HG03469 (cell line): ENCODE results near the gene ZNHIT2.
"Not testable (repeated sequence)": the region's sequence is repeated elsewhere in the genome, so short reads cannot be mapped to it uniquely, and the experiment has no call there.

ENCODE experiments used
- ATAC-seq: cut with Tn5 transposase; IDR thresholded peaks from one replicate; pipeline ENCODE4 v1.9.1; 2021; ENCODE audit warnings: mild to moderate bottlenecking, moderate library complexity, moderate number of reproducible peaks; ENCODE audit not compliant: unreplicated experiment

The ZNHIT2 gene

DNA sequence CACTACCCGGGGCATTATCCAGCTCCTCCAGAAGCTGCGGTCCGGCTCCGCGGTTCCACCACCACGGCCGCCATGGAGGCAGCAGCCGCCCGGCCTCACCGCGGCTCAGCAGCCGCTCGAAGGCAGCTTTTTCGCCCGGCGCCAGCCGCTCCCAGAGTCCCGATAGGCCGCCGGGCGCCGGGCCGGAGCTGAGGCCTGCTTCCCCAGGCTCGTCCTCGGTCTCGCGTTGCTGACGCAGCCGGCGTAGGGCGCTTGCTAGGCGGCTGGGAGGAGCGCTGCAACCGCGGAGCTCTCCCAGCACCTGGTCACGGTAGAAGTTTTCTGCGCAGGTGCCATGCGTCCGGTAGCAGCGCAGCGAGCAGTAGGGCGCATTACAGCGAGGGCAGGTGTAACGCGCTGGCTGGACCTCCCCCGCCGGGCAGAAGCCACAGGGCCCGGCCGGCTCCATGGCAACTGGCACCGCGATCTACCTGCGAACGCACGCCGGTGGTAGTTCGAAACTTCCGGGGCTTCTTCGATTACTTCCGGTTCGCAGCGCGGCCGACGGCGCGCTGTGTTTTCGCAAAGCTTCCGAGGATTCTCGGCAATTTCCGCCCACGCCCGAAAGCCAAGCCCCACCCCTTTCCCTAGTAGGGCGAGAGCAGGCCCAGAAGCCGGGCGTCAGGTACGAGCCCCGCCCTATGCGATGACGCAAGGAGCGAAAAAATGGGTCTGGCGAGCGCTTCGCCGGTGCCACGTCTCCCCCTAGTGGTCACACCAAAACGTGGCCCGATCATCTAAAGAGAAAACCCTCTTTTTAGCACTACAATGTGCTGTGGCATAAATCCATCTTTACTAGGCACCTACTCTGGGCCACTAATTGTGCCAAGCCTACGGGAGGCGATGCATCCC, at the start of gene ZNHIT2:
TSS of gene ZNHIT2 (minus strand) at position 496 of the 891 bp plus-strand sequence. CDS start at position 448, 48 bp downstream.
- ATAC-seq = peak; percentile 42

DNA sequence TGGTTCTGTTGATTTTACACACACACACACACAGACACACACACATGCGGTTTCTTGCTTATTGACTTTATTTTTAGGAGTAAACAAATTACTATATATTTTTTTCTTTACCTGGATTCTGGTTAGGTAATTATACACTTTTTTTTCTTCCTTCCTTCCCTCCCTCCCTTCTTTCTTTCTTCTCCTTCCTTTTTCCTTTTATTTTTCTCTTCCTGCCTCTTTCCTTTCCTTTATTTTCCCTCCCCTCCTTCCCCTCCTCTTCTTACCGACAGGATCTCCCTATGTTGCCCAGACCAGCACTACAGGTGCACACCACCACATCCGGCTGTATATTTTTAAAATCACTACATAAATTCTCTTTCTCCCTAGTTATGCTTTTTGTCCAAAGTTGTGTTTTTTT, 49.4 kb upstream of the ZNHIT2 start:
- ATAC-seq = no peak

DNA sequence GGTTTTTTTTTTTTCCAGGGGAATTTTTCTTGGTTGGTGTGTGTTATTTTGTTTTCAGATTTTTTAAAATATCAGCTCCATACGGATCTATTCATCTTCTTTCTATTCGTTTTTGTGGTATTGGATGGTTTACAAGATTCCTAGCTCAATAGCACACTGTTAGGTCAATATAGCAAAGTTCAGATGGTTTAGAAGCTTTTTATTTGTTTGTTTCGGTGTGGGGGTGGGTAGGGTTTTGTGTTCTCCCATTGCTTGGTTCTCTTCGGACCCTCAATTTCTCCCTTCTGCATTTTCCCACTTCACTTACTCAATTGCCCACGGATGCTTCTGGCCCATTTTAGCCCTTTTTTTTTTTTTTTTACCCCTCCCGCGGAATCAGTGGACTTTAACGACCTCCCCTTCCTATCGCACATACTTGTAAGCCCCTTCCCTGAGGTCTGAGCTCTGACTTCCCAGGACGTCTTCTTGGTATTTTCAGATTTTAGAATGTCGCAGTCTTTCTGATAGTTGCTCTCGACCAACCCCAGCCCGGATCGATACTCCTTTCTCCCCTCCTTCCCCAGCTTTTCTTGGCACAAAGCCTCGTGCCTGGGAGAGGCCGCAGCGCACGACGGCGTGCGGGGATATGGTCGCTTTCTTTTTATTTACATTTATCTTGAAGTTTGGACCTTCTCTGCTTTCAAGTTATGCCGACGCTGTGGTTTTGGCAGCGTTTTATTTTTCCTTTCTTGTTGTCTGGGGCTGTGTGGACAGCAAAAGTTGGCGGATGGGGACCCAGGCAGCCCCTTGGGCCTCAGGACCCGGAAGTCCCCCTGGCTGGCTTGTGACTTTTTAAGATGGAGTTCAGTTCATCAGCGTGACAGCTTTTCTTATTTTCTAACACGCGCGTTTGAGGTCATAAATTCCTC, 48.2 kb upstream of the ZNHIT2 start:
- no peak for ATAC-seq

DNA sequence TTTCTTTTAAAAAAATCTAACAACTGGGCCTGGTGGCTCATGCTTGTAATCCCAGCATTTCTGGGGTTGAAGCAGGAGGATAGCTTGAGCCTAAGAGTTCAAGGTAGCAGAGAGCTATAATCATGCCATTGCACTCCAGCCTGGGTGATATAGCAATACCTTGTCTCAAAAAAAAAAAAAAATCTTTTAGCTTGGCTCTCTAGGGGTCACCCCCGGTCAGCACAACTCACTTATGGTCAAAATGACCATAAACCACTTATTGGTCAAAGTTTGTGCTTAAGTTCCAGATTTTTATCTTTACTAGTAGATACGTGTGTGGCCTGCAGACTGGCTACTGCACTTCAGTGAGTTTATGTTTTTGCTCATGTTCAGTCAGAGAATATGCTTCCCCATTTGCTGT, 46.2 kb upstream of the ZNHIT2 start:
- ATAC-seq = no peak

DNA sequence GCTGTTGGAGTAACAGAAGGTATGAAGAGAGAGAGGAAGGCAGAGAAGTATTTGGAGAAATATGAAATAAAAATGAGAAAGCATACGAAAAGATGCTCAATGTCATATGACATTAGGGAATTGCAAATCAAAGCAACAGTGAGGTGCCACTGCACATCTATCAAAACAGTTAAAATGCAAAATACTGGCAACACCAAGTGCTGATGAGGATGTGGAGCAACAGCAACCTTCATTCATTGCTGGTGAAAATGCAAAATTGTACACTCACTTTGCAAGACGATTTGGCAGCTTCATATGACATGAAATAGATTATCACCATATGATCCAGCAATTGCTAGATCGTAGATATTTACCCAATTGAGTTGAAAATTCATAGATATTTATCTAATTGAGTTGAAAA, 43.1 kb upstream of the ZNHIT2 start:
- ATAC-seq = no peak

DNA sequence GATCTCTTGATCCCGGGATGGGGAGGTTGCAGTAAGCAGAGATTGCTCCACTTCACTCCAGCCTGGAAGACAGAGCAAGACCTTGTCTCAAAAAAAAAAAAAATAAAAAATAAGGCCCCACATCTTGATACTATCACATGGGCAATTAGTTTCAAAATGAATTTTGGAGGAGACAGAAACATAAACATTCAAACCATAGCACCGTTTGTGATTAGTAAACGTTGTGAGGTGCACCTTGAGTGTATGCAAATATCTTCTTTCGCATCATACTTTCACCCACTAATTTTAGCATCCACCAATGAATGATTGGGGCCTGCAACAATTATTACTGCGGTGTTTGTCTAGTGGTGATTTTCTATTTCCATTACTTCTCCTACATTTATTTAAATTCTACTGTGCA, 41.5 kb upstream of the ZNHIT2 start:
- no peak for ATAC-seq

DNA sequence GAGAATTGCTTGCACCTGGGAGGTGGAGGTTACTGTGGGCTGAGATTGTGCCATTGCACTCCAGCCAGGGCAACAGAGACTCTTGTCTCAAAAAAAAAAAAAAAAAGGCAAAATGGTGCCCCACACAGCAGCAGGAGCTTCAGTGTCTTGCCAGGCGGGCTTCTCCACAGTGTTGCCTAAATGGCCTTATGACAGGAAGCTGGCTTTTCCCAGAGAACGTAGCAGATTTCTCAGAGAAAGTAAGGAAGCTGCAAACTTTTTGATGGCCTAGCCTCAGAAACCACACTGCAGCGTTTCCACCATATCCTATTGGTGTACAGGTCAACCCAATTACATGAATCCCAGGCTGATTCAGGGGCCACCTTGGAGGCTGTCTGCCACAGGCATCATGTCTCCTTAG, 39.8 kb upstream of the ZNHIT2 start:
- ATAC-seq = no peak

DNA sequence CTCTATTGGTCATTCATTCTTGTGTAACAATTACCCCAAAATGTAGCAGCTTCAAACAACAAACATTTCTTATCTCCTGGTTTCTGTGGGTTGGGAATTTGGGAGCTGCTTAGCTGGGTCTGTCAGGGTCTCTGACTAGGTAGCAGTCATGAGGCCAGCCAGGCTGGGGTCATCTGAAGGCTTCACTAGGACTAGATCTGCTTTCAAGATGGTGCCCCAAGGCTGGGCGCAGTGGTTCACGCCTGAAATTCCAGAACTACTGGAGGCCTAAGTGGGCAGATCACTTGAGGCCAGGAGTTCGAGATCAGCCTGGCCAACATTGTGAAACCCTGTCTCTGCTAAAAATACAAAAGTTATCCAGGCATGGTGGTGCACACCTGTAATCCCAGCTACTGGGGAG, 39.4 kb upstream of the ZNHIT2 start:
- no peak for ATAC-seq

DNA sequence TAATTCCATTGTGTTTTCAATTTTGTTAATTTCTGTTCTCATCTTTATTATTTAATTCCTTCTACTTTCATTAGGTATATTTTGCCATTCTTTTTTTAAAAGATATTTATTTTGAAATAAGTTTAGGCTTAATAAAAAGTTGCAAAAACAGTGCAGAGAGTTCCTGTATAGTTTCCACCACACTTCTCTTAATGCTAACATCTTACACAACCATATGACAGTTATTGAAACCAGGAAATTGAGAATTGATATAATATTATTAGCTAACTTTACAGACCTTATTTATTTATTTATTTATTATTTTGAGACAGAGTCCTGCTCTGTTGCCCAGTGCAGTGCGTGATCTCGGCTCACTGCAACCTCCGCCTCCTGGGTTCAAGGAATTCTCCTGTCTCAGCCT, 38.8 kb upstream of the ZNHIT2 start:
- ATAC-seq = no peak

DNA sequence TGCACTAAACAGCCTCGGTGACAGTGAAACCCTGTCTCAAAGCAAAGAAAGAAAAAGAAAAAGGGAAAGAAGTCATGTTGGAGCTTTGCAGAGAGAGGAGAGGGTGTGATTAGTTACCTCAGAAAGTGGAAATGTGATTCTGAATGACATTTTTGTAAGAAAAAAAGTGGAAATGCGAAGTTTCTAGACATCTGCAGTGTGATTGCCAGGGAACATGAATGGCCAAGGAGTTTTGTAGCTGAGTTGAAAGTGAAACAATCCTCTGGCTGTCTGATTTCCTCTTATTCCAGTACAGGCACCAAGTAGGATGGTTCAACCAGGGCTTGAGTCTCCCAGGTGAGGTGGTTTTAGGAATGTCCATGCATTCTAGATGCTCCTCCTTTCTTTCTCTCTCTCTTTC, 34.6 kb upstream of the ZNHIT2 start:
- ATAC-seq = no peak

DNA sequence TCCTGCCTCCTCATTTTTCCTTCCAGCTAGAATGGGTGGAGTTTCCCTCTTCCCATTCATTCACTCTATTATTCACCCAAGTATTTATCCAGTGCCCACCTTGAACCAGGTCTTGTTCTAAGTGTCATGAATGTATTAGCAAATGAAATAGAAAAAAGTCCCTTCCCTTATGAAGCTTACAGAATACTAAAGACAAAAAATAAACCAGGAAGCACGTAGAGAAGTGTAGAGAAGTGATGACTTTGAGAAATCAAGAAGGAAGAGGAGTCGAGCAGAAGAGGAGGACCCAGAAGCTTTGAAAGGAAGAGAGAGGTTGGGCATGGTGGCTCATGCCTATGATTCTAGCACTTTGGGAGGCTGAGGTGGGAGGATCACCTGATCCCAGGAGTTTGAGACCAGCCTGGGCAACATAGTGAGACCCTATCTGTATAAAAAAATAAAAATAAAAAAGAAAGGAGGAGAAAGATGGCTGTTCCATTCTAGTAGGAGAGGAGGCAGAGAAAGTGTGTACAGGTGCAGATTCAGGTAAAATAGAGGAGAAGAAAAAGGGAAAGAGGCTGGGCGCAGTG, 33.9 kb upstream of the ZNHIT2 start:
- ATAC-seq = no peak

DNA sequence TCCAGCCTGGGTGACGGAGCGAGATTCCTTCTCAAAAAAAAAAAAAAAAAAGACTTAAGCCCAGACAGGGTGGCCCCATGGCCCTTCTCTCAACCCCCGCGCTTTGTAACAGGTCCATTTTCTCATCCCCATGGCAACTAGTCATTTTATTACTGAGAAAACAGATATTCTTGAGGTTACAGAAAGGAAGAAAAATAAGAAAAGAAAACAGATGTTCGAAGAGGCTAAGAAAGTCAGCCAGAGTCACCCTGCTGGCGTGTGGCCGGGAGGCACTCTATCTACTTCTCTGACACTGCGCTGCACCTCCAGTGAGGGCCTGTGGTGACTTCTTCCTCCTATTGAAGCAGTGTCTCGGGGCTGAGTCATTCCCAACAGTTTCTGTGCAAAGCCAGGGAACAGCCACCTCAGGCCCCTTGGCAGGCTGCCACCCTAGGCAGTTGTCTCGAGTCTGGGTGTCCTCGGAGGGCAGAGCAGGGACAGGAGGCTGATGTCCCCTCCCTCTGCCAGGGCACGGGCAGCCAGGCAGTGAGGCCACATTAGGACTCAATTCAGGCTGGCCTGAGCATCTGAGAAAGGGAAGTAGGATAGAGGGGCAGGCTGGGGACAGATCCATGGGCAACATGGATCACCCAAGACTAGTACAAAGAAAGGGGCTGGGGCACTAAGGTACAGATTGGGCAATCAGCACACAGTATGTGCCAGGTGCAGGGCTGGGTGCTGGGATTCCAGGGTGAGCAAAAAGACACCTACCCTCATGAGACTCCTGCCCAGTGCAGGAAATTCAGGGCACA, 33.2 kb upstream of the ZNHIT2 start:
- no peak for ATAC-seq

DNA sequence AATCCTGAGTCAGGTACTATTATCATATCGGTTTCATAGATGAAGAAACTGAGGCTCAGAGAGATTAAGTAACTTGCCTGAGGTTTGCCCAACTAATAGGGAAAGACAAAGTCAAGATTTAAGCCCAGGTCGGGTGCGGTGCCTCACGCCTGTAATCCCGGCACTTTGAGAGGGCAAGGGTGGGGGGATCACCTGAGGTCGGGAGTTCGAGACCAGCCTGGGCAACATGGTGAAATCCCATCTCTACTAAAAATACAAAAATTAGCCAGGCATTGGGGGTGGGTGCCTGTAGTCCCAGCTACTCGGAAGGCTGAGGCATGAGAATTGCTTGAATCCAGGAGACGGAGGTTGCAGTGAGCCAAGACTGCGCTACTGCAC, 32.6 kb upstream of the ZNHIT2 start:
- not testable (repeated sequence) for ATAC-seq

DNA sequence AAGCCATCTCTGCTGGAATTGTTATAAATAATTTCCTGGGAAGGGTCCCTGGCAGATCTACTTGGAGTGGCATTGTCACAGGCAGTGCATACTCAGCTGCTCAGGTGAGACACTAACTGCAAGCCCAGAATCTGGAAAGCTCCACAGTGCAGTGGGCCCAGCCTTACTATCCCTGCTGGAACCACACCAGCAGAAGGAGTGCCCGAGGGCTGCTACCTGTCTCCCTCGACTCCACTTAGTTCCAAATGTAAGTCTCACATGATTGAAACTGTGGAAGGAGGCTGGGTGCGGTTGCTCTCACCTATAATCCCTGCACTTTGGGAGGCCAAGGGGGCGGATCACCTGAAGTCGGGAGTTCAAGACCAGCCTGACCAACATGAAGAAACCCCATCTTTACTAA, 31.2 kb upstream of the ZNHIT2 start:
- ATAC-seq = no peak

DNA sequence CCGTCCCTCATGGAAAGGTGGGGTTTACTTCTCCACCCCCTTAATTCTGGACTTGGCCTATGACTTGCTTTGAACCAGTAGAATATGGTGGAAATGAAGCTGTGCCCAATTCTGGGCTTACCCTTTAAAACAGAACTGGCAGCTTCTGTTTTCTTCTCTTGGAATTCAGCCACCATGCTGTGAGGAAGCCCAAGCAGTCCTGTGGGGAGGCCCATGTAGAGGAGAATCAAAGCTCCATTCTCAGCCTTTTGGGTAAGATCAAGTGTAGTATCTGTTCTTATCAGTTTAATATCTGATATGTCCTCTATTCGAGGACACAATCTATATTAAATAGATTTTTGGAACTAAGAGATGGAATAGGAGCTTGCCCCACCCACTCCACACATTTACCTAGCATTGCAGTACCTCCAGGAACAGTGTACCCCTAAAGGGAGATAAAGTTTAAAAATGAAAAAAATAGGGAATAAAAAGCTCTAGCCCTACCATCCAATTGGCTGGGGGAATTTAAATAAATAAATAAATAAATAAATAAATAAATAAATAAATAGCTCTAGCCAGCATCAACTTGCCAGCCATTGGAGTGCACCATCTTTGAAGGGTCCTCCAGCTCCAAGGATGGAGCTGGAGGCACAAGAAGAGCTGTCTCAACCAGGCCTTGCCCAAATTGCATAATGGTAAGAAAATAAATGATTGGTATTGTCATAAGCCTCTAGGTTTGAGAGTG, 30.0 kb upstream of the ZNHIT2 start:
- no peak for ATAC-seq

DNA sequence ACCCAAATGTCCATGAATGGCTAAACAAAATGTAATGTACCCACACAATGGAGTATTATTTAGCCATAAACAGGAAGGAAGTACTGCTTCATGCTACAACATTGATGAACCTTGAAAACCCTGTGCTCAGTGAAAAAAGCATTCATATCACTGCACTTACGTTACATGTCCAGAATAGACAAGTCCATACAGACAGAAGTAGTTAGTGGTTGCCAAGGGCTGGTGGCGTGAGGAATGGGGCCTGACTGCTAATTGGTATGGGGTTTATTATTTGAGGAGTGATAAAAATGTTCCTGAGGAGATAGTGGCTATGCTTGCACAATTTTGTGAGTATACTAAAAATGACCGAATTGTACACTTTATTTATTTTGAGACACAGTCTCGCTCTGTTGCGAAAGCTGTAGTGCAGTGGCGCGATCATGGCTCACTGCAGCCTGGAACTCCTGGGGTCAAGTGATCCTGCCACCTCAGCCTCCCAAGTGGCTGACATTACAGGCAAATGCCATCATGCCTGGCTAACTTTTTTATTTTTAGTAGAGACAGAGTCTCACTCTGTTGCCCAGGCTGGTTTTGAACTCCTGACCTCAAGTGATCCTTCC, 24.5 kb upstream of the ZNHIT2 start:
- ATAC-seq = no peak

DNA sequence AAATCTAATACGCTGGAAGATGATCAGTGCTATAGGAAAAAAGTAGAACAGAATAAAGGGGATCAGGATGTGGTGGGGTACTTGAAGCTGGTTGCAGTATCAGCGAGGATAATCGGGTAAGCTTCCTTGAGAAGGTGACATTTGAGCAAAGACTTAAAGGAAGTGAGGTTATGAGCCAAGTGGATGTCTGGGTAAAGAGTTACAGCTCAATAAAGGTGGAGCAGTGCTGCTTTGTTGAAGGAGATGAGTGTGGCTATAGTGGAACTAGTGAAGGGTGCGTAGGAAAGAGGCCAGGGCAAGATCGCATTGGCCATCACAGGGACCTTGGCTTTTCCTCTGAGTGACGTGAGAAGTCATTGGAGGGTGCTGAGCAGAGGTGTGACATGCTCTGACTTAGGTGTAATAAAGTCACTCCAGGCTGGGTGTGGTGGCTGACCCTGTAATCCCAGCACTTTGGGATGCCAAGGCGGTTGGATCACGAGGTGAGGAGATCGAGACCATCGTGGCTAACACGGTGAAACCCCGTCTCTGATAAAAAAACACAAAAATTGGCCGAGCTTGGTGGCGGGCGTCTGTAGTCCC, 19.1 kb upstream of the ZNHIT2 start:
- no peak for ATAC-seq

DNA sequence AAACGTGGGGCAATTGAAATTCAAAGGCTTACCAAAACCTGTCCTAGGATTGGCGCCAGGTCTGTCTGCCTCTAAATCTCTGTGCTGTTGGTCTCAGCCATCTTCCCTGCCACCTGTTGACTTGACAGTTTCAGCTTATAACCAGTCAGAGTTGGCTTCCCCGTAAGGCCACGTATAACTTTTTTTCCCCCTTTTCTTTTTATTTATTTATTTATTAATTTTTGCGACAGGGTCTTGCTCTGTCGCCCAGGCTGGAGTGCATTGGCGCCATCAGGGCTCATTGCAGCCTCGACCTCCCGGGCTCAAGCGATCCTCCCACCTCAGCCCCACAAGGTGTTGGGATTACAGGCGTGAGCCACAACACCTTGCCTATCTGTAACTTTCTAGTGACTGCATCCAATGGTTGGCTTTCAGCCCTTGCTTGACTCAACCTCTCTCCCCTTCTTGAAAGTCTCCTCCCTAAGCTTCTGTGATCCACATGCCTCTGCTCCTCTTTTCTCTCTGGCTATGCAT, 18.2 kb upstream of the ZNHIT2 start:
- ATAC-seq = no peak
